ENCODE data around the gene SAMD4B.

- no peak for TF ChIP-seq CTCF (conservative IDR thresholded peaks at IDR 0.05 in 1 of 2, IDR thresholded peaks at IDR 0.05 in 1 of 2; ENCODE audit: low read depth in 1 of 2, low read length in 2 of 2)
- TF ChIP-seq EZH2 (IDR thresholded peaks at IDR 0.05; ENCODE audit: low read length, missing control alignments) = no peak
These were observed 34.2 kb upstream of the SAMD4B start for GRCh38 chr19:39307822-39308530.

All from fibroblast of lung (primary cell).